GM23248 (cell line): Measurements from ENCODE around the gene AGO4. TPM values are rescaled to one million over a fixed set of nuclear protein-coding genes. Genes with fewer than 3 reads are reported as not detected.
"Not testable (repeated sequence)": the region's sequence is repeated elsewhere in the genome, so short reads cannot be mapped to it uniquely, and the experiment has no call there.

ENCODE experiments used
- DNase-seq: peaks from one replicate; pipeline ENCODE4 v3.0.0-alpha.2; 2015
- H2AFZ ChIP-seq: fragments of 200-600 bp; sonication (generic); 2 replicates; pipeline ENCODE4 v1.6.1; 2016; ENCODE audit warnings: antibody characterized with exemption
- H3F3A ChIP-seq: fragments of 200-600 bp; sonication (generic); 2 replicates; pipeline ENCODE4 v1.6.1; 2016; ENCODE audit warnings: mild to moderate bottlenecking, antibody characterized with exemption, mixed run types; ENCODE audit not compliant: insufficient read depth
- H3K27ac ChIP-seq: fragments of 200-600 bp; sonication (generic); 2 replicates; pipeline ENCODE4 v1.5.1; 2016; ENCODE audit warnings: mild to moderate bottlenecking
- H3K27me3 ChIP-seq: fragments of 200-600 bp; sonication (generic); replicated peaks from 2 replicates; pipeline ENCODE4 v1.6.1; 2016; ENCODE audit warnings: mild to moderate bottlenecking; ENCODE audit not compliant: insufficient read depth
- H3K36me3 ChIP-seq: fragments of 200-600 bp; sonication (generic); 2 replicates; pipeline ENCODE4 v1.6.1; 2016; ENCODE audit warnings: low read depth, mild to moderate bottlenecking
- H3K4me1 ChIP-seq: fragments of 200-600 bp; sonication (generic); 2 replicates; pipeline ENCODE4 v1.6.1; 2016; ENCODE audit warnings: mild to moderate bottlenecking; ENCODE audit not compliant: insufficient read depth
- H3K4me2 ChIP-seq: fragments of 200-600 bp; sonication (generic); one replicate; pipeline ENCODE4 v1.6.1; 2016; ENCODE audit warnings: mild to moderate bottlenecking; ENCODE audit not compliant: unreplicated experiment
- H3K4me3 ChIP-seq: fragments of 200-600 bp; sonication (generic); 2 replicates; pipeline ENCODE4 v1.5.1; 2016; ENCODE audit warnings: mild to moderate bottlenecking
- H3K79me2 ChIP-seq: fragments of 200-600 bp; sonication (generic); 2 replicates; pipeline ENCODE4 v1.6.1; 2016; ENCODE audit warnings: mild to moderate bottlenecking; ENCODE audit not compliant: insufficient read depth
- H3K9ac ChIP-seq: fragments of 200-600 bp; sonication (generic); 2 replicates; pipeline ENCODE4 v1.6.1; 2016; ENCODE audit warnings: mild to moderate bottlenecking
- H3K9me2 ChIP-seq: fragments of 200-600 bp; sonication (generic); 2 replicates; pipeline ENCODE4 v1.6.1; 2016; ENCODE audit warnings: mixed run types, mild to moderate bottlenecking, moderate library complexity; ENCODE audit not compliant: insufficient read depth
- H3K9me3 ChIP-seq: fragments of 200-600 bp; sonication (generic); one replicate; pipeline ENCODE4 v1.6.1; 2017; ENCODE audit warnings: low read depth
- H4K20me1 ChIP-seq: fragments of 200-600 bp; sonication (generic); 2 replicates; pipeline ENCODE4 v1.6.0; 2016; ENCODE audit not compliant: insufficient read depth
- EZH2 ChIP-seq: fragments of 200-600 bp; sonication (generic); IDR thresholded peaks from 2 replicates; pipeline ENCODE4 v1.6.1; 2018; ENCODE audit warnings: antibody characterized with exemption, mild to moderate bottlenecking; ENCODE audit not compliant: insufficient read depth, poor library complexity, severe bottlenecking
- EZH2phosphoT487 ChIP-seq: fragments of 200-600 bp; sonication (generic); IDR thresholded peaks from 2 replicates; pipeline ENCODE4 v1.6.1; 2018; ENCODE audit warnings: antibody characterized with exemption, moderate library complexity, mild to moderate bottlenecking, low read depth; ENCODE audit not compliant: insufficient read depth
- WGBS, 2 experiments: methylation state at CpG; one replicate each; pipeline ENCODE4 v1.1.6; 2015 to 2017; ENCODE audit warnings: low lambda C conversion rate in 2 of 2, low coverage in 1 of 2; ENCODE audit errors: missing lambda C conversion rate in 2 of 2; 5-methylcytosine and 5-hydroxymethylcytosine counted together
- in situ Hi-C: fragments of 300-500 bp; cut with MboI; formaldehyde crosslinking; loops from 2 replicates; pipeline ENCODE4 v1.15.0; 2020
- polyA plus RNA-seq: library from polyadenylated mRNA; unstranded; fragments of >200 nt; fragmentation: Nextera tagmentation; extraction: Ambion mirVana; gene quantifications from 2 replicates; pipeline ENCODE4 v1.2.1, GENCODE V29; 2016
- total RNA-seq: library from RNA; depleted of rRNA; stranded (reverse); fragments of >200 nt; shearing (Covaris generic); gene quantifications from 2 replicates; pipeline ENCODE4 v1.2.3, GENCODE V29; 2014

AGO4 gene
- total and polyA plus RNA-seq, 2 experiments from 2014 or later = 4.4 to 6.4 TPM

DNA sequence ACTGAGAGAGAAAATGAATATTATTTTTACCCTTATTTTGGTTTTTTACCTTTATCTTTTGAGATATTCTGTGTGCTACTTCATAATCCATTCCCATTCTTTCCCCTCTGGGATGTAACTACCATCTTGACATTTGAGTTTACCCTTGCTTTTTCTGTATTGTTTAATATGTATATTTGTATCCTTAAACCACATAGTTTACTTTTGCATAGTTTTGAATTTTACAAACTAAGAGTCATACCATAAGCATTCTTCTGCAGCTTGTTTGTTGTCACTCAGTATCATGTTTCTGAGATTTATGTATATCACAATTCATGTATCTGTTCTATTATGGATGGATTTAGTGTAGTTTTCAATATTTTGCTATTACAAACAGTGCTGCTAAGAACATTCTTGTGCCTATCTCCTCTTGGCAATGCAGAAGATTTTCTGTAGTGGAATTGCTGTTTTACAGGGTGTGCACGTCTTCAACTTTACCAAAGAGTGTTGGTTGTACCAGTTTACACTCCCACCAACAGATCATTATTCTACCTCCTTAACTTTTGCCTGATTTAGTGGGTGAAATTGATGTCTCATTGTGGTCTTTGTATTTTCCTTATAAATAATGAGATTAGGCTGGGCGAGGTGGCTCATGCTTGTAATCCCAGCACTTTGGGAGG lies 63.0 kb downstream of the AGO4 start:
- in situ Hi-C loops = no loop called here
- H4K20me1 ChIP-seq = no peaks in the 10 kb centered on the region
- no peaks in the 10 kb centered on the region for H3K9me3 ChIP-seq
- WGBS, 2 experiments = 72 to 85% methylated on average over 2 of the region's 2 CpGs
- no peak overlapping the region for H3K4me2 ChIP-seq
- H3K9me2 ChIP-seq = no peaks in the 10 kb centered on the region
- DNase-seq = no peak
- no peak overlapping the region for H3K9ac ChIP-seq
- no peaks in the 10 kb centered on the region for H3F3A ChIP-seq
- no peaks in the 10 kb centered on the region for H3K4me1 ChIP-seq
- H3K4me3 ChIP-seq = no peak overlapping the region
- TF ChIP-seq EZH2 (no peak), EZH2phosphoT487 (no peak)
- H3K36me3 ChIP-seq = no peaks in the 10 kb centered on the region
- no peak overlapping the region for H2AFZ ChIP-seq
- H3K79me2 ChIP-seq = no peaks in the 10 kb centered on the region
- H3K27ac ChIP-seq = no peak overlapping the region
- no peaks in the 10 kb centered on the region for H3K27me3 ChIP-seq

DNA sequence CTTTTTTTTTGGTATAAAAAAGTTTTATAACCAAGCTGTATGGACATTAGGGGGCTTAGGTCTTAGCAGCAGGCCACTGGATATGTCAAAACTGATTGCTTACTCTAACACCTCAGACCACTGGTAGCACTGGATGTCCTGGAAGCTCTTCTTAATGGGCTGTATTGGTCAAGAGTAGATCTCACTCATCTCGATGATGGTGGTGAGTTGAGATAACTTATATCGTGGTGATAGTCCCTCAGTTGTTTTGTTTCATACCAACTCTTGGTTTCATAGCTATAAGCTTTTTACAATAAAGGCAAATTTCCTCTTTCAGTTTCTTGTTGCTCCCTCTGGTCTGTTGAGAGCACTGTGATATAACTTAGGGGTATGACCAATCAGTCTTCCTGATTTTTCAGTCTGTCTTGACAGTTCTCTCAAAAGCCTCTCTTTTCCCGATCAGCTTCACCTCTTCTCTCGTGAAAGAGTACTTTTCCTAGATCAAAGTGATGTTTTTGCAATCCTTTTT lies 65.5 kb downstream of the AGO4 start:
- no peak for DNase-seq

DNA sequence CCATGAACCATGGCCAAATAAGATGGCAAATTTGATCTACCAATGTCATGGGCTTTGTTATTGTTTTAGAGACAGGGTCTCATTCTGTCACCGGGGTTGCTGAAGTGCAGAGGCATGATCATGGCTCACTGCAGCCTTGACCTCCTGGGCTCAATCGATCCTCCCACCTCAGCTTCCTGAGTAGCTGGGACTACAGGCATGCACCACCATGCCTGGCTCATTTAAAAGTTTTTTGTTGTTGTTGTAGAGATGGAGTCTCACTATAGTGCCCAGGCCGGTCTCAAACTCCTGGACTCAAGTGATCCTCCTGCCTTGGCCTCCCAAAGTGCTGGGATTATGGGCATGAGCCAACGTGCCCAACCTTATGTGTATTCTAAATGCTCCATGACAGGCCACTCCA lies 66.3 kb downstream of the AGO4 start:
- H3K4me2 ChIP-seq, in situ Hi-C loops, H3K4me3 ChIP-seq, H2AFZ ChIP-seq, H3K9ac ChIP-seq, H3K79me2 ChIP-seq, H3K27ac ChIP-seq, H3K36me3 ChIP-seq, DNase-seq, H3K9me2 ChIP-seq, H3K27me3 ChIP-seq, H3F3A ChIP-seq, H3K9me3 ChIP-seq, H3K4me1 ChIP-seq, H4K20me1 ChIP-seq: not testable (repeated sequence)
- 52 to 53% methylated on average over 4 of the region's 4 CpGs for WGBS, 2 experiments

More for the DNA sequence above, 65.5 kb downstream of the AGO4 start:
- WGBS, 2 experiments = 78 to 87% methylated on average over 4 of the region's 4 CpGs
- no peaks in the 10 kb centered on the region for H3K36me3 ChIP-seq
- no peaks in the 10 kb centered on the region for H3K9me3 ChIP-seq
- no peaks in the 10 kb centered on the region for H3K9me2 ChIP-seq
- H2AFZ ChIP-seq = no peak overlapping the region
- H3K4me2 ChIP-seq = no peak overlapping the region
- no peak for TF ChIP-seq EZH2phosphoT487
- no peak for TF ChIP-seq EZH2
- H3K27me3 ChIP-seq = no peaks in the 10 kb centered on the region
- no peaks in the 10 kb centered on the region for H4K20me1 ChIP-seq
- H3K4me1 ChIP-seq = no peaks in the 10 kb centered on the region
- no peak overlapping the region for H3K27ac ChIP-seq
- H3K79me2 ChIP-seq = no peaks in the 10 kb centered on the region
- H3K4me3 ChIP-seq = no peak overlapping the region
- H3K9ac ChIP-seq = no peak overlapping the region
- no peaks in the 10 kb centered on the region for H3F3A ChIP-seq
- in situ Hi-C loops = no loop called here

DNA sequence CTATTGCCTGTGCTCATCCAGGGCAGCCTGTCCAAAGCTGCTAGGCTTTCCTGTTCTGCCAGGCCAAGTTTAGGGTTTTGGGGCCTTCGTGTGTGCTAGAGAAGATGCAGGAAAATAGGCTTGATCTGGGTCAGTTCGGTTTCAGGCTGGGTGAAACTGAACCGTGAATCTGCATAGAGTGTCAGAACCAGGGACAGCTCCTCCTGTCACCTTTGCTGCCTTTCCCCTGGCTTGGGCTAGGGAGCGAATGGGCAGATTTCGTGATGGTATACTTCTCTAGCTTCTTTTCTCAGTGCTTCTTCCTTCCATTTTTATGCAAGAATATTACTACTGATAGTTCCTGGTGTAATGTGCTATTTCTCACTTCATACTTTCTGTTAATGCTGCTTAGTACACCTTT lies 69.2 kb downstream of the AGO4 start:
- no peaks in the 10 kb centered on the region for H3K36me3 ChIP-seq
- H3K27me3 ChIP-seq = no peaks in the 10 kb centered on the region
- no peaks in the 10 kb centered on the region for H4K20me1 ChIP-seq
- 15 to 17% methylated on average over 5 of the region's 5 CpGs for WGBS, 2 experiments
- no peaks in the 10 kb centered on the region for H3K4me1 ChIP-seq
- no peak overlapping the region for H3K9ac ChIP-seq
- H2AFZ ChIP-seq = no peak overlapping the region
- H3K27ac ChIP-seq = no peak overlapping the region
- H3K4me2 ChIP-seq = no peak overlapping the region
- in situ Hi-C loops = no loop called here
- no peaks in the 10 kb centered on the region for H3F3A ChIP-seq
- TF ChIP-seq EZH2phosphoT487 (no peak), EZH2 (no peak)
- H3K9me2 ChIP-seq = no peaks in the 10 kb centered on the region
- DNase-seq = peak; percentile 49
- no peaks in the 10 kb centered on the region for H3K9me3 ChIP-seq
- no peak overlapping the region for H3K4me3 ChIP-seq
- H3K79me2 ChIP-seq = no peaks in the 10 kb centered on the region
